SW 1271 (cell line): ENCODE data around the gene VCX3B.
"Not testable (repeated sequence)": the region's sequence is repeated elsewhere in the genome, so short reads cannot be mapped to it uniquely, and the experiment has no call there.

ENCODE experiments used
- DNase-seq, 2 experiments: peaks; one replicate each; lab custom pipeline; 2025; lab: John Stamatoyannopoulos, UW

The VCX3B gene

DNA sequence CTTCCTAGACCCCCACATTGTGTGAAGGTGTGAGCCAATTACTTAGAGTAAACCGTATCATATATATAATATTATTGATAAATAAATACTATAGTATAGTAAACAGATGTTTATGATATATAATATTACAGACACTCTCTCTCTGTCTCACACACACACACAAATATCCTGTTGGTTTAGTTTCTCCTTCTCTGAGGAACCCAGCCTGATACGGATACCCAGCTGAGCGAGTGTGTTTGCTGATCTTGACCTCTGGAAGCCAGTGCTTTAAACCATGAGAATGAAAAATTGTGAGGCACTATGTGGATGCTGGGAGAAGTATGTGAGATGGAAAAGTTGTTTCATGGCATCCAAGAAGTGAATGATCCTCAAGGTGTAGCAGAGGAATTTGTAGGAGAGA is at the start of gene VCX3B:
TSS of gene VCX3B (plus strand) at position 301 of the 400 bp plus-strand sequence. CDS start 621 bp downstream, outside the sequence.
- DNase-seq, result not testable (repeated sequence)

DNA sequence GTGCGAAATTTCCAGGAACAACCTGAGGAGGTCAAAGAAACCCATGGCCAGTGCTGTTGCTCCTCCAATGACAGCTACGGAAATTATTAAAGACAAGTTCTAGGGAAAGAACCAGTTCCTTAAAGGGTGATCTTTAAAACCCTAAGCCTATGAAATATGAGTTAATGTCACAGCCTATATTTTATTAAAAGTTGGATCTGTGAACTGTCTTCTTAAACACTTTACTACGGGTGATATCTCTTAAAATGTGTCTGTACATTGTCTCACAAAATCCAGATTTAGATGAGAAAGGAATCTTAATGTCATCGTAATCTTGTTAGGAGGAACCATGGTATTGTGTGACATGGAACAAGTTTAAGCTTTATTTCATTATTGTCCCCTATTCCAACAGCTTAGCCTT is 46.3 kb upstream of the VCX3B start:
- no peak for DNase-seq

DNA sequence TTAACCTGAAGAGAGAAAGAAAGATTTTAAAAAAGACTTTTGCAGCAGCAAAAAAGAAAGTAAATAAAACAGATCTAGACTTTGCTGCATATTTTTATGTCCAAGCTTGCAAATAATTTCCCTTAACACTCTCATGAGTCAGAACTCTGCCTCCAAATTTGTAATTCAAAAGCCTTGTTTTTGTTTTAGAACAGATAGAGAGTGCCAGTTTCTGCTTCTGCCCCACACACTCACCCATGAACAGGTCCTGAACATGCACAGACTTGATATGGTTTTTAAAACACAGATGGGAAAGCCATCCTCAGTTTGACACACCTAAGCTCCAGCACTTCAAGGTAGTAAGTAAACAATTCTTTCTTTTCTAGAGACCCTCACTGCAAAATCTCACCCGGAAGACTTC is 39.7 kb upstream of the VCX3B start:
- no peak for DNase-seq

DNA sequence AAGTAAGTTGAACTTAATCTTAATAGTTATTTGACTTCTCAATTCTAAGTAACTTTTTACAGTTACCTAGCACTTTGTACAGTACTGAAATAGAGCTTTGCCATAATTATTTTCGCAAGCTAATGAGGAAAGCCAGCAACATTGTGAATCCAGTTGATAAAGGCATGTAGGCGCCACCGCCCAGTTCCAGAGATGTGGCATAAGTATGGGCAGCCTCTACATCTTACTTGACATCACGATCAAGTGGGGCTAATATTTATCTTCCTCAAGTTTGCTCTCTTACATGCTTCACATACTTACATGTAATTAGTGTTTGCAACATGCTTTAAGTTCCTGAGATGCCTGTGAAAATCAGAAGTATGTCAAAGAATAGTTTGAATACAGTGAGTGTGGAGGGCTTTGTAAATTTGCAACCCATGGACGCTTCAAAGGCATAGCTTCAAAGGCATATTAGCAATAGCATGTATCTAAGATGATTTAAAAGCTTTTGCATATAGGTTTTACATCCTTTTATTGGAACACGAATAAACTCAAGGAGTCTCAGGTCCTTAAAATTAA is 34.9 kb upstream of the VCX3B start:
- no peak for DNase-seq

DNA sequence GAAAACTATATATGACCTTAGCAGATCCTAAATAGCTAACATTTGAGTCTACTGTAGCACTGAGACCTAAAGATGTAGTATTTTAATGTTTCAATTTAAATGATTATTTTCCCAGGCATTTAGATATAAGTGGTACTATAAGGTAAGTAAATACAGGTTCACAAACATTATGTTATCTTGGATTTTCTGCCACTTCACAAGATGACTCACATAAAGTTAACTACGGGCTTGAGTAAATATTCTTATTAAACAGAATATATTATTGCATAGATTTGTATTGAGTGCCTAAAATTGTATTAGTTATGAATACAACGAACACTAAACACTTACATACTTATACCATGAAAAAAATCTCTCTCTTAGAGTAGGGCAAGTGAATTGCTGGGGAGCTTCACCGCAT is 34.2 kb upstream of the VCX3B start:
- no peak for DNase-seq

DNA sequence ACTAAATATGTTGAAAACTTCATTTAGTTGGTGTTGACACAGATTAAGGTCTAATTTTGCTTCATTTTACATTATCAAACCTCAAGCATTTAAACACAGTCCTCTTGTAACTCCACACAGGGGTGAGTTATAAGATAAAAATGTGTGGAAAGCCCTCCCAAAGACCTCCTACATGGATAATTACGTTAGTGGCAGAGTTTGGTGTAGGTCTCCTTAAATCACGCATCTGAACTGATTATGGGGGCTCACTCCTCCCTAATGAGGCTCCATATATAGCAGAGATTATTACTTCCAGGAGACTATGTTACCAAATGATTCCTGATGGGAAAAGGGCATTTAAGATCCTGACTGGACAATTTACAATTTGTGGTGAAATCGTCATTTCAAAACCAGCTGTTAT is 32.2 kb upstream of the VCX3B start:
- no peak for DNase-seq

DNA sequence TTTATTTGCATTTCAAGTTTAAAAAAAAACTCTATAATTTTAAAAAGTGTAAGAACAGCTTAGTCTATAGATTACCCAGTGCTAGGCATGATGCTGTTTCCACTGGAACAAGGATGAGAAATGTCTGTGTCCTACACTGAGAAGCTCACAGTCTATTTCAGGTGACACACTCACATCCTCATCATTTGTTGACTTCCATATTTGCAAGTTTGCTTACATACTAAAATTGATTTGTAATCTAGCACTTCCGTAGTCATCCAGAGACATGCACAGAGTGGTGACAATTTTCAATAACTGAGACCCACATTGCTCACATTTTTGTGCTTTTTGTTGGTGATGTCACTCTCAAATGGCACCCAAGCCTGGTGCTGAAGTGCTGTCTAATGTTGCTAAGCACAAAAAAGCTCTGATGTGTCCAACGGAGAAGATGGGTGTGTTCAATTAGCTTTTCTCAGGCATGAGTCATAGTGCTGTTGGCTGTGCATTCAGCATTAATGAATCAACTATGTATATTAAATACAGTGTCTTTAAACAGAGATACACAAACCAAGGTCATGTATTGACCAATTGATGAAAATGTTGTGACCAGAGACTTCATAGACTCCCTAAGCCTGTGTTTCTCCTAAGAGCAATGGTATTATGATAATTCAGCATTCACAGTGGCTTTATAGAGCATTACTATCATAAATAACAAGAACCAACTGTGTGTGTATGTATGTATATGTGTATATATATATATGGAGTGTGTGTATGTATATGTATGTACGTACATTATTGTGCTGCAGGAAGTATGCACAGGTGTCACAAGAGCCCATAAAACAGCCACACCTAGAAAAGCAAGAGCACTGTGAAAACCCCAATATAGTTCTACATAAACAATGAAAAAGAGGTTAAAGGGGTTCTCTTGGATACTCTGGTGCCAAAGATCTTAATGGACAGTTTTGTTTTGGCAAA is 31.2 kb upstream of the VCX3B start:
- no peak for DNase-seq

DNA sequence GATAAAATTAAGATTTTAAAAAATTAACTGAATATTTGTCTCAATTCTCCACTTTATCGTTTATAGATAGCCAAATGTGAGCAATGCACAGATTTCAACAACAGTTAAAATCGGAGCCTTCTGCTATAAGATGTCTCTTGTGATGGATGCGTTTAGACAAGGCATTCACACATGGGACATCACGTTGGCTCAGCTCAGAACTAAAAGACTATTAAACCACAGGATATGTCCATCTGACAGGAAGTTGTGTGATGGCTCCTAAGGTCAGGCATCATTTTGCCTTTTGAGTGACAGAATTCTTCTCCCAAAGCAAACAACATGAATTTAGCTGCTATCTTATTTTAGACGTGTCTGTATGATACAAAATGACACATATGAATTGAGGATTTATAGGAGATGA is 17.3 kb upstream of the VCX3B start:
- DNase-seq, result no peak

DNA sequence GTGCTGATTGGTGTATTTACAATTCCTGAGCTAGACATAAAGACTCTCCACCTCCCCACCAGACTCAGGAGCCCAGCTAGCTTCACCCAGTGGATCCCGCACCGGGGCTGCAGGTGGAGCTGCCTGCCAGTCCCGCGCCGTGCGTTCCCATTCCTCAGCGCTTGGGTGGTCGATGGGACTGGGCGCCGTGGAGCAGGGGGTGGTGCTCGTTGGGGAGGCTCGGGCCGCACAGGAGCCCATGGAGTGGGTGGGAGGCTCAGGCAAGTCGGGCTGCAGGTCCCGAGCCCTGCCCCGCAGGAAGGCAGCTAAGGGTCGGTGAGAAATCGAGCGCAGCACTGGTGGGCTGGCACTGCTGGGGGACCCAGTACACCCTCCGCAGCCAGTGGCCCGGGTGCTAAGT is 12.3 kb upstream of the VCX3B start:
- not testable (repeated sequence) for DNase-seq

DNA sequence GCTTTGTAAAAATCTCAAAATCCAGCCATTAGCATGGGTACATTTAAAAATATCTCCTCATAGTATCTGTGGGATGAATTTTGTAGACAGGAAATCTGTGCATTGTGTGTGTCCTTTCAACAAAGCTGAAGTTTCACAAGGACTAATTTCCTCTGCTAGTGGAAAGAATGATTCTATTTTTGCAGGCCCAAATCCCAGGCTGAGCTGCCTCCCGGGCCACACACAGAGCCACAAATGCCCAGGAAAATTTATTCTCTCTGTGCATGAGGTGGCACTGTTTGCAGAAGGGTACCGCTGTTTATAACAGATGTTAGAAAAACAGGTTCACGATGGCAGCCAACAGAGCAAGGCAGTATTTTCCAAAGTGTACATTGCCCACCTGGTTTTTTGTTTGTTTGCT is 11.0 kb upstream of the VCX3B start:
- no peak for DNase-seq

DNA sequence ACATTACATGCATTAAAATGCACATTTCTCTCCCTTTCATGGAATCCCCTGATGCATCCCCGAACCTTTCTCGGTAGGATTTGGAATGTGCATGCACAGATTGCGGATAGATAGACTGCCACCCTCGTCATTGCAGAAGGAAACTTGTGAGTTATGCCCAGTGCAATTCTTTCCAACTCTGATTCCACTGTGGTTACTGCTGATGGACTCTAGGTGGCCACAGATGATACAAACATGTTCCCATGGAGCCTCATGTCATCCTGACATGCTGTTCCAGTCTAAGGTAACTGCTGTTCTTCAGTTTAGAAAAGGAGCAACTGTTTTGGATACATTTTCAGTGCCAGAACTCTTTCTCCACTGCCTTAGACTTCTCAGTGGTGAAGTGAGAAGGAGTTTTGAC is 9.1 kb upstream of the VCX3B start:
- peak in 1 of 2 experiments; percentile 0 for DNase-seq

DNA sequence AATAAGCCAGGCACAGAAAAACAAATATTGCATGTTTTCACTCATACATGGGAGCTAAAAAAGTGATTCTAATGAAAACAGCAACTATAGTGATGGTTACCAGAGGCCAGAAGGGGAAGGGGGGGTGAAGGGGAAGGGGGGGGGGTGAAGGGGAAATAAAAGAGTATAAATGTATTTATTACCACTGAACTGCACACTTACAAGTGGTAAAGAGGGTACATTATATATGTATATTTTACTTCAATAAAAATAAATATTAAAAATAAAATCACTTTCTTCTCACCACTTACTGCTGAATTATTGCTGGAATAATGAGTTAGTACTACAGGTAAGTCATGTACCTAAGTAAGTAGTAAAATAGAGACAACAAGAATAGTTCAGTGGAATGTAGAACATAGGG is 2.1 kb upstream of the VCX3B start:
- no peak for DNase-seq

DNA sequence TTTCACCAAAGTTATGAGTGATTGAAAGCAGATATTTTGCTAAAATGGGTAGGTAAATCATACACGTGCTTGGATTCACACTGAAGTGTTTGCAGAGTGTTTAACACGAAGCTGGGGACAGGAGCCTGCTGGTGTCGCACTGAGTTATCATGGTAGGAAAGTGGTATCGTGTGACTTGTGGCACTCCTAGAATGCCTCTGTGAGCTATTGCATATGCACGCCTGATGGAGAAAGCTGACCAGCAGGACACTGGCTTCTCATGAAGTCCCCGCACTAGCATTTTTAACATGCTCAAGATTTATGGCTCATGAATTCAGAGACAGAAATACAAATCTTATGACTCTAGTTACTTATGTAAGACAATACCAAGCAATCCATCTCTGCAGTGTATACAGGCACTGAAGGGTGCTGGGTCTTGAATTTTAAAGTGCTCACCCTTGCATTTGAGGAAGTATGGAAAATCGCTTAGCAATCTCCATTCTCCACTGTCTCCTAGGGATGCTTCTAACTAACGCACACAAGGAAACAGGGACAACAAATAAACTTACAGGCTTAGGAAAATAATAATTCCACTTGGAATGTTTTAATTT is 19.8 kb downstream of the VCX3B start:
- no peak for DNase-seq

DNA sequence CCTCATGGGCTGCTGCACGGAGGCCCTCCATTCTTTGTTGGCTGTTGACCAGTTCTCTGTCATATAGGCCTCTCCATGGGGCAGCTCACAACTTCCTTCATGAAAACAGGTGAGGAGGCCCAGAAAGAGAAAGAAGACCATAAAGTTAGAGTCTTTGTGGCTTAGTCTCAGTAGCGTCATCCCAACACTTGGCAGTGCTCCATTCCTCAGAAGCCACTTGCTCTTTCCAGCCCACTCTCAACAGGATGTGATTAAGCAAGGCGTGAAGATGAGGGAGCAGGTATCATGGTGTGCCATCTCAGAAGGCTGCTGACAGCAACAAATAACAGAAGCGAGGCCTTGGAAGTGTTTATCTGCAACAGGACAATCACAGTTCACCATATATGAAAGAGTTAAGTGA is 30.4 kb downstream of the VCX3B start:
- DNase-seq, result not testable (repeated sequence)

DNA sequence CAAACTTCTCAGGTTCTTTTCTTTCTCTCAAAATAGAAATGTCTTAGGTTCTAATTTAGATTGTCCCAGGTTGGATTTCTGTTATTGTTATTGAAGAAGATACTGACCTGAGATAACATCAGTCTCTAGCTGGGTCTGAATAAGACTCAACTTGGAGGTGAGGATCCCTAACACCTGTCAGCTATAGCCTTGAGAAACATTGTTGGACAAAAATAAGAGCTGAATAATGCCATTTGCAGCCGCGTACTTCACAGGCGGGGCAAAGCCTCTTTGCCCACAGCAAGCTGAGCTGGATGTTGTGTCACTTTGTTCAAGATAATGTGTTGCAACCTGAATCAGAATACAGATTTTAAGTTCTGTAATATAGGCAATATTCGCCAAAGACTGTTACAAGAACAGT is 35.6 kb downstream of the VCX3B start:
- DNase-seq, result no peak

DNA sequence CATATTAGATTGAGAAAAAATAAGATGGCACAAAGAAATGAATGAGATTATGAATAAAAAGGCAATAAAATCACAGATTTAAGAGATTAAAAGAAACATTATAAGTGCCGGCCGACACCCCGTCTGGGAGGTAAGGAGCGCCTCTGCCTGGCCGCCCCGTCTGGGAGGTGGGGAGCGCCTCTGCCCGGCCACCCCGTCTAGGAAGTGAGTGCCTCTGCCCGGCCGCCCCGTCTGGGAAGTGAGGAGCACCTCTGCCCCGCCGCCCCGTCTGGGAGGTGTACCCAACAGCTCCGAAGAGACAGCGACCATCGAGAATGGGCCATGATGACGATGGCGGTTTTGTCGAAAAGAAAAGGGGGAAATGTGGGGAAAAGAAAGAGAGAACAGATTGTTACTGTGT is 37.5 kb downstream of the VCX3B start:
- not testable (repeated sequence) for DNase-seq

DNA sequence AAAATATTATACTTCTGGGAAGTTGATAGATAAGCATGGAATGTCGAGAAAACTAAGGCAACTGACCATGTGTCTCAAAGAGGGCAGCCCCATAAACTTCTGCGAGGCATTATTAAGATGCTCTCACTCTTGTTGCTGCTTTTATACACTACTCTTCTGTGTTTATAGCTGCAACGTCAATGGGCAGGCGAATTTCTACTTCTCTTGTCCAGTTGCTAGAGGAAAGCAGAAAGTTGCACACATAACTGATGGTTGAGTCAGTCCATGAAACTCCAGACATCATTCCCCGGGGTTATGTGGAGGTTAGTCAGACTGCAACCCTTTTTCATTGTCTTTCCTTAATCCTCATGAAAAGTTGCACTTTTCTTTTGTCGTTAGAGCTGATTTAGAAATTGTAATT is 39.8 kb downstream of the VCX3B start:
- DNase-seq, result peak in 1 of 2 experiments; percentile 12
